Measurements from ENCODE around the gene TNFRSF19. TPM values are rescaled to one million over a fixed set of nuclear protein-coding genes. Genes with fewer than 3 reads are reported as not detected.

Gene TNFRSF19
- total and polyA plus RNA-seq, 3 donors from 2014 or later, result 5.7 to 8.4 (median 6.2) TPM

DNA sequence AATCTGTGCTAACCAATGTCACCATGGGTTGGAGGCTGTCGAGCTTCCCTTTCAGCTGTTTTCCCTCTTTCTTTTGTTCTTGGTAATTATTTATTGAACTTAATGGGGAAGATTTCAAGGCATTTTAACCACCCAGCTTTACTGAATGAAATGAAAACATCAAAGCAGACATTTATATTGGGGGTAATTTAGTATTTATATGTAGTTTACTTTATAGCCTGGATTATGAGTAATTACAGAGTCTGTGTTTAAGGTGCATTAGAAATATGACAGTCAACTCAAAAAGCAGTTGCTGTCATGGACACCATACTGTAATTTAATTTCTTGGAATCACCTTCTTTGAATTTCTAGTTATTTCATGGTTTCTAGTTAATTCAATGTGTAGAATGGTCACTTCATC is 42.0 kb downstream of the TNFRSF19 start:
- DNase-seq, result no peak
- no peaks in the 10 kb centered on the region for H3K27me3 ChIP-seq
- no peaks in the 10 kb centered on the region for H3K9me3 ChIP-seq
- whole genome bisulfite sequencing, 2 donors, result 94 to 100% methylated on average over 1 of the region's 1 CpG
- H3K4me3 ChIP-seq, result no peak overlapping the region
- no peak overlapping the region for H3K27ac ChIP-seq
- H3K4me1 ChIP-seq, result peaks cover 13% of the 10 kb centered on the region
- TF ChIP-seq POLR2A (IDR thresholded peaks at IDR 0.05), result no peak
- no peak for TF ChIP-seq CTCF (IDR thresholded peaks at IDR 0.05)
- no peaks in the 10 kb centered on the region for H3K36me3 ChIP-seq (ENCODE audit: low read depth, missing control alignments)
- intact Hi-C loops (cut with DNase I; ENCODE audit: low total_unique reads), result no loop called here

GRCh38 chr13:23612731-23613130 is 42.5 kb downstream of the TNFRSF19 start:
- no peaks in the 10 kb centered on the region for H3K27me3 ChIP-seq
- intact Hi-C loops (cut with DNase I; ENCODE audit: low total_unique reads), result no loop called here
- H3K27ac ChIP-seq, result no peak overlapping the region
- no peak for TF ChIP-seq POLR2A (IDR thresholded peaks at IDR 0.05)
- no peak for TF ChIP-seq CTCF (IDR thresholded peaks at IDR 0.05)
- no peaks in the 10 kb centered on the region for H3K36me3 ChIP-seq (ENCODE audit: low read depth, missing control alignments)
- H3K4me3 ChIP-seq, result no peak overlapping the region
- H3K4me1 ChIP-seq, result peaks cover 13% of the 10 kb centered on the region
- DNase-seq, result no peak
- no peaks in the 10 kb centered on the region for H3K9me3 ChIP-seq
- 94 to 100% methylated on average over 2 of the region's 2 CpGs for WGBS, 2 donors

DNA sequence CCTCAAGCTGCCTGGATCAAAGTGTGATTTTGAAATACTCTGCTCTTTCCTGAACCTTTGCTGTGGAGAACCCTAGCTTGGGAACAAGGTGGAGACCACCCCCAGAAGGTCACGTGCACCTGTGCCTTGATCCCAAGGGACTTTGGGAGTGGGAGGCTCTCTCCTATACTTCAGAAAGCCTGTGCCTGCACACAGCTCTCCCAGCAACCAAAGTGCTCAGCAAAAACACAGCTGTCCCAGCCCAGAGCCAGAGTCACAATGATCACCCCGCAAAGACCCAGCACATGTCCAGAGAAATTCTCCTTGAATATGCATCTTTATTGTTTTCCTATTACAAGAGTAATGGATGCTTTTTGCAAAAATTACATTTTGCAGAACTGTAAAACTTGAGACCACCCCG is 43.4 kb downstream of the TNFRSF19 start:
- TF ChIP-seq POLR2A (IDR thresholded peaks at IDR 0.05) (no peak), CTCF (IDR thresholded peaks at IDR 0.05) (no peak)
- Histone ChIP-seq H3K27me3 (no peaks in the 10 kb centered on the region), H3K27ac (no peak overlapping the region), H3K4me1 (peaks cover 9% of the 10 kb centered on the region), H3K36me3 (ENCODE audit: low read depth, missing control alignments) (no peaks in the 10 kb centered on the region), H3K9me3 (no peaks in the 10 kb centered on the region), H3K4me3 (no peak overlapping the region)
- intact Hi-C loops (cut with DNase I; ENCODE audit: low total_unique reads), result no loop called here
- WGBS, 2 donors, result 82 to 89% methylated on average over 3 of the region's 3 CpGs
- no peak for DNase-seq

DNA sequence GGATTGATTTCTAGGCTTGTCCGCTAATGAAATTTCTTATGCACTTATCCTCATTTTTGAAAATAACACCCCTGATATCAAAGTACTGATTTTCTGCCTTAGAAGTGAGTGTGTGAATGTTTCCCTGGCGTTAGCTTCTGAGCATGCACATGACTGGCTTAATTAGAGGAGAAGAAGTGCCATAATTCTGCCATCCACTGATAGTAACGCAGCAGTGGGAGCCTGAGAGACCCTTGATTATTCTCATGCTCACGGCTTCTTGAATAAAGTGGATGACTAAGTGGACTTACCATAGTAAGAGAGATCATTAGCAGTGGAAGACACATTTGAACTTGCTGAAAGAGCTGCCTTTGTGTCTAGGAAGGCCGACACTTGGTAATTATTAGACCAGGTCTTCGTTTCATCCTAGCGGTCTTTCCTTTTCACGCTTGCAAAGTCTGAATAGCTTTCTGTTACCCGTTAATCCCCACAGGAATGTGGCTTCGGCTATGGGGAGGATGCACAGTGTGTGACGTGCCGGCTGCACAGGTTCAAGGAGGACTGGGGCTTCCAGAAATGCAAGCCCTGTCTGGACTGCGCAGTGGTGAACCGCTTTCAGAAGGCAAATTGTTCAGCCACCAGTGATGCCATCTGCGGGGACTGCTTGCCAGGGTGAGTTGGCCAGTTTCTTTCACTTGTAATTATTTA is 45.3 kb downstream of the TNFRSF19 start:
- H3K27ac ChIP-seq, result no peak overlapping the region
- no peaks in the 10 kb centered on the region for H3K36me3 ChIP-seq (ENCODE audit: low read depth, missing control alignments)
- no peak for TF ChIP-seq CTCF (IDR thresholded peaks at IDR 0.05)
- no peak for TF ChIP-seq POLR2A (IDR thresholded peaks at IDR 0.05)
- no peak overlapping the region for H3K4me3 ChIP-seq
- intact Hi-C loops (cut with DNase I; ENCODE audit: low total_unique reads), result no loop called here
- H3K4me1 ChIP-seq, result peaks cover 2% of the 10 kb centered on the region
- 91 to 94% methylated on average over 15 of the region's 15 CpGs for WGBS, 2 donors
- DNase-seq, result no peak
- H3K27me3 ChIP-seq, result no peaks in the 10 kb centered on the region
- no peaks in the 10 kb centered on the region for H3K9me3 ChIP-seq

DNA sequence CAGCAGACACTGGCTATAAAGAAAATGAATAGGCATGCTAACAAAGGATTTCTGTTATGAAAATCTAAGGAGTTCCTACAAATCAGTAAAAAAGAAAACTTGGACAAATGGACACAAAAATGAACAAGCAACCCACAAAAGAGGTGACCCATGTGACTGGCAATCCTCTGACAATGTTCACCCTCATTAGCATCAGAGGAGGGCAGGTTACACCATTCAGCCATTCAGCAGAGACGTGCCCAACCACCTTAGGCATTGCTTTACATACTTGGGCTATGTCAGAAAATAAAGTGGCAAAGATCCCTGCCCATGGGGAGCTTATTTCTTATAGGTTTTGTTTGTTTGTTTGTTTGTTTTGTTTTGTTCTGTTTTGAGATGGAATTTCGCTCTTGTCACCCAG is 46.0 kb downstream of the TNFRSF19 start:
- no peaks in the 10 kb centered on the region for H3K36me3 ChIP-seq (ENCODE audit: low read depth, missing control alignments)
- DNase-seq, result no peak
- no peak overlapping the region for H3K4me3 ChIP-seq
- 95% methylated on average over 2 of the region's 2 CpGs for WGBS, 2 donors
- H3K27ac ChIP-seq, result no peak overlapping the region
- H3K9me3 ChIP-seq, result no peaks in the 10 kb centered on the region
- H3K27me3 ChIP-seq, result no peaks in the 10 kb centered on the region
- TF ChIP-seq CTCF (IDR thresholded peaks at IDR 0.05), result no peak
- TF ChIP-seq POLR2A (IDR thresholded peaks at IDR 0.05), result no peak
- intact Hi-C loops (cut with DNase I; ENCODE audit: low total_unique reads), result no loop called here
- H3K4me1 ChIP-seq, result no peaks in the 10 kb centered on the region

Data from testis (tissue), 3 donors.